Stomach (tissue), 4 donors: ENCODE data around the gene ZRANB2.

Source experiments
- POLR2A ChIP-seq, 4 donors: fragments of 450-650 bp; IDR thresholded peaks; one replicate each; pipeline ENCODE4 v1.6.1; 2016; ENCODE audit warnings: antibody characterized with exemption in 4 of 4, control low read depth in 2 of 4, mild to moderate bottlenecking in 1 of 4, moderate library complexity in 1 of 4
- TF ChIP-seq, protein P1 (sequence below), 7 experiments: fragments of 450-650 bp in 4 of 7; fragments of 200-600 bp in 3 of 7; sonication (generic) in 3 of 7; IDR thresholded peaks; one replicate each; pipeline ENCODE4 v1.5.1; 2016 to 2019; ENCODE audit warnings: antibody characterized with exemption in 7 of 7, control low read depth in 2 of 7, mild to moderate bottlenecking in 1 of 7

DNA sequence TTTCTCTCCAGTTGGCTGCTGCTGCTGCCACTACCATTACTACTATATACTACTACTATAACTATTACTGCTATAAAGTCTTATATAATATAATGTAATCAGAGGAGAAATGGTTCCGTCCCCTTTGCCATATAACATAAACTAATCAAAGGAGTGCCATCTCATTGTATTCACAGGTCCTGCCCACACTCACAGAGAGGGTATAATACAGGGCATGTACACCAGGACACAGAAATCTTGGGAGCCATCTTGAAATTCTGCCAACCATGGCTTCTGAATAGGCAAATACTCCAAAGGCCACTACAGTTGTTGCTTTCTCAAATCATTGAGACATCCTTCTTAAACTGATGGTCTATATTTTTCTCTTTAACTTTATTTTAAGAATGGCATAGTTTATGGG is 6.9 kb upstream of the ZRANB2 start:
- TF ChIP-seq, protein P1, sequence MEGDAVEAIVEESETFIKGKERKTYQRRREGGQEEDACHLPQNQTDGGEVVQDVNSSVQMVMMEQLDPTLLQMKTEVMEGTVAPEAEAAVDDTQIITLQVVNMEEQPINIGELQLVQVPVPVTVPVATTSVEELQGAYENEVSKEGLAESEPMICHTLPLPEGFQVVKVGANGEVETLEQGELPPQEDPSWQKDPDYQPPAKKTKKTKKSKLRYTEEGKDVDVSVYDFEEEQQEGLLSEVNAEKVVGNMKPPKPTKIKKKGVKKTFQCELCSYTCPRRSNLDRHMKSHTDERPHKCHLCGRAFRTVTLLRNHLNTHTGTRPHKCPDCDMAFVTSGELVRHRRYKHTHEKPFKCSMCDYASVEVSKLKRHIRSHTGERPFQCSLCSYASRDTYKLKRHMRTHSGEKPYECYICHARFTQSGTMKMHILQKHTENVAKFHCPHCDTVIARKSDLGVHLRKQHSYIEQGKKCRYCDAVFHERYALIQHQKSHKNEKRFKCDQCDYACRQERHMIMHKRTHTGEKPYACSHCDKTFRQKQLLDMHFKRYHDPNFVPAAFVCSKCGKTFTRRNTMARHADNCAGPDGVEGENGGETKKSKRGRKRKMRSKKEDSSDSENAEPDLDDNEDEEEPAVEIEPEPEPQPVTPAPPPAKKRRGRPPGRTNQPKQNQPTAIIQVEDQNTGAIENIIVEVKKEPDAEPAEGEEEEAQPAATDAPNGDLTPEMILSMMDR (IDR thresholded peaks at IDR 0.05) = no peak
- TF ChIP-seq POLR2A (IDR thresholded peaks at IDR 0.05) = no peak
